Calu3 (cell line): Measurements from ENCODE around the gene RASL11A. TPM values are rescaled to one million over a fixed set of nuclear protein-coding genes. Genes with fewer than 3 reads are reported as not detected.

ENCODE experiments used
- BruUV-seq: library from RNA; stranded (reverse); fragments of 400-500 nt; replicated peaks from 2 replicates; lab custom pipeline; 2021; lab: Mats Ljungman, UMichigan
- CTCF ChIA-PET: fragments of 300-600 bp; sonication (Branson Sonifier 250); formaldehyde crosslinking; loops from one replicate; lab custom pipeline; 2022; ENCODE audit warnings: antibody characterized with exemption; lab: Charles Lee
- DNase-seq: peaks from one replicate; pipeline ENCODE4 v3.0.0; 2022
- H3K27ac Mint-ChIP-seq: one replicate; pipeline ENCODE4 v1.8.0; 2022; ENCODE audit warnings: mixed read lengths; ENCODE audit not compliant: unreplicated experiment
- H3K27me3 Mint-ChIP-seq: one replicate; pipeline ENCODE4 v1.8.0; 2022; ENCODE audit warnings: mixed read lengths; ENCODE audit not compliant: unreplicated experiment
- H3K36me3 Mint-ChIP-seq: one replicate; pipeline ENCODE4 v1.8.0; 2022; ENCODE audit warnings: mild to moderate bottlenecking, moderate library complexity, mixed read lengths; ENCODE audit not compliant: insufficient read depth, unreplicated experiment
- H3K4me1 Mint-ChIP-seq: one replicate; pipeline ENCODE4 v1.8.0; 2022; ENCODE audit warnings: mild to moderate bottlenecking, low read depth, mixed read lengths; ENCODE audit not compliant: unreplicated experiment
- H3K4me3 Mint-ChIP-seq: one replicate; pipeline ENCODE4 v1.8.0; 2022; ENCODE audit warnings: mild to moderate bottlenecking, low read depth, moderate library complexity, mixed read lengths; ENCODE audit not compliant: unreplicated experiment
- H3K9me3 Mint-ChIP-seq: one replicate; pipeline ENCODE4 v1.8.0; 2022; ENCODE audit warnings: low read depth, mixed read lengths; ENCODE audit not compliant: unreplicated experiment
- CTCF ChIP-seq: fragments of 200-600 bp; IDR thresholded peaks from one replicate; pipeline ENCODE4 v1.8.0; 2022; ENCODE audit warnings: antibody characterized with exemption; ENCODE audit not compliant: unreplicated experiment
- intact Hi-C: fragments of 100-400 bp; cut with micrococcal nuclease; formaldehyde crosslinking; loops from one replicate; pipeline ENCODE4 v1.10.0; 2022; ENCODE audit not compliant: unreplicated experiment
- total RNA-seq: library from RNA; stranded (reverse); gene quantifications from 2 replicates; pipeline ENCODE4 v1.2.3, GENCODE V29; 2022

Gene RASL11A
- total RNA-seq, 1 experiment from 2014 or later, result 1.3 TPM

GRCh38 chr13:27257233-27257568 lies 13.4 kb upstream of the RASL11A start:
- Mint-ChIP-seq H3K27ac (no peak overlapping the region), H3K9me3 (no peaks in the 10 kb centered on the region), H3K4me3 (no peak overlapping the region), H3K27me3 (no peaks in the 10 kb centered on the region), H3K36me3 (peaks cover 64% of the 10 kb centered on the region), H3K4me1 (peaks cover 14% of the 10 kb centered on the region)
- TF ChIP-seq CTCF, result no peak
- DNase-seq, result no peak
- BruUV-seq, result no TSS peak
- intact Hi-C loops, result no loop called here
- CTCF ChIA-PET, result no interaction called here

GRCh38 chr13:27257648-27258253 lies 12.9 kb upstream of the RASL11A start:
- no peak overlapping the region for H3K27ac Mint-ChIP-seq
- BruUV-seq, result no TSS peak
- no peaks in the 10 kb centered on the region for H3K9me3 Mint-ChIP-seq
- peaks cover 63% of the 10 kb centered on the region for H3K36me3 Mint-ChIP-seq
- H3K4me3 Mint-ChIP-seq, result no peak overlapping the region
- peaks cover 14% of the 10 kb centered on the region for H3K4me1 Mint-ChIP-seq
- no peak for DNase-seq
- no peaks in the 10 kb centered on the region for H3K27me3 Mint-ChIP-seq
- TF ChIP-seq CTCF, result no peak
- intact Hi-C loops, result no loop called here
- CTCF ChIA-PET, result no interaction called here

GRCh38 chr13:27258637-27259386 lies 11.8 kb upstream of the RASL11A start:
- BruUV-seq, result no TSS peak
- intact Hi-C loops, result no loop called here
- Mint-ChIP-seq H3K27ac (no peak overlapping the region), H3K4me1 (peaks cover 10% of the 10 kb centered on the region), H3K27me3 (no peaks in the 10 kb centered on the region), H3K36me3 (peaks cover 55% of the 10 kb centered on the region), H3K4me3 (no peak overlapping the region), H3K9me3 (no peaks in the 10 kb centered on the region)
- TF ChIP-seq CTCF, result no peak
- CTCF ChIA-PET, result no interaction called here
- DNase-seq, result no peak

GRCh38 chr13:27259831-27260230 lies 10.8 kb upstream of the RASL11A start:
- no peak for DNase-seq
- no peak overlapping the region for H3K27ac Mint-ChIP-seq
- TF ChIP-seq CTCF, result no peak
- CTCF ChIA-PET, result no interaction called here
- peaks cover 47% of the 10 kb centered on the region for H3K36me3 Mint-ChIP-seq
- intact Hi-C loops, result no loop called here
- no peaks in the 10 kb centered on the region for H3K27me3 Mint-ChIP-seq
- BruUV-seq, result no TSS peak
- peaks cover 8% of the 10 kb centered on the region for H3K4me1 Mint-ChIP-seq
- H3K4me3 Mint-ChIP-seq, result no peak overlapping the region
- H3K9me3 Mint-ChIP-seq, result no peaks in the 10 kb centered on the region
